GM12892 (cell line): Measurements from ENCODE around the gene APOL6. TPM values are rescaled to one million over a fixed set of nuclear protein-coding genes. Genes with fewer than 3 reads are reported as not detected.

Experiments used
- DNase-seq: peaks from one replicate; pipeline ENCODE4 v3.0.0; 2011; ENCODE audit not compliant: insufficient read length
- FAIRE-seq: peaks from 2 replicates; lab custom pipeline; 2011; peaks lifted over from hg19 to GRCh38; lab: Jason Lieb, UNC
- POLR2A ChIP-seq: IDR thresholded peaks from 2 replicates; pipeline ENCODE4 v1.6.1; 2011; ENCODE audit warnings: low read depth, low read length, control low read depth
- POLR2AphosphoS5 ChIP-seq: IDR thresholded peaks from 2 replicates; pipeline ENCODE4 v1.6.1; 2011; ENCODE audit warnings: low read depth, low read length, control low read depth
- TAF1 ChIP-seq: IDR thresholded peaks from 2 replicates; pipeline ENCODE4 v1.6.1; 2011; ENCODE audit warnings: low read depth, mild to moderate bottlenecking, control low read depth, low read length, borderline replicate concordance
- polyA plus RNA-seq: library from polyadenylated mRNA; unstranded; fragments of >200 nt; gene quantifications from one replicate; pipeline ENCODE4 v1.2.1, GENCODE V29; 2012; ENCODE audit warnings: missing spikeins, inconsistent platforms; ENCODE audit not compliant: missing spikeins

Gene APOL6, protein sequence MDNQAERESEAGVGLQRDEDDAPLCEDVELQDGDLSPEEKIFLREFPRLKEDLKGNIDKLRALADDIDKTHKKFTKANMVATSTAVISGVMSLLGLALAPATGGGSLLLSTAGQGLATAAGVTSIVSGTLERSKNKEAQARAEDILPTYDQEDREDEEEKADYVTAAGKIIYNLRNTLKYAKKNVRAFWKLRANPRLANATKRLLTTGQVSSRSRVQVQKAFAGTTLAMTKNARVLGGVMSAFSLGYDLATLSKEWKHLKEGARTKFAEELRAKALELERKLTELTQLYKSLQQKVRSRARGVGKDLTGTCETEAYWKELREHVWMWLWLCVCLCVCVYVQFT
- polyA plus RNA-seq, result 6.1 TPM

DNA sequence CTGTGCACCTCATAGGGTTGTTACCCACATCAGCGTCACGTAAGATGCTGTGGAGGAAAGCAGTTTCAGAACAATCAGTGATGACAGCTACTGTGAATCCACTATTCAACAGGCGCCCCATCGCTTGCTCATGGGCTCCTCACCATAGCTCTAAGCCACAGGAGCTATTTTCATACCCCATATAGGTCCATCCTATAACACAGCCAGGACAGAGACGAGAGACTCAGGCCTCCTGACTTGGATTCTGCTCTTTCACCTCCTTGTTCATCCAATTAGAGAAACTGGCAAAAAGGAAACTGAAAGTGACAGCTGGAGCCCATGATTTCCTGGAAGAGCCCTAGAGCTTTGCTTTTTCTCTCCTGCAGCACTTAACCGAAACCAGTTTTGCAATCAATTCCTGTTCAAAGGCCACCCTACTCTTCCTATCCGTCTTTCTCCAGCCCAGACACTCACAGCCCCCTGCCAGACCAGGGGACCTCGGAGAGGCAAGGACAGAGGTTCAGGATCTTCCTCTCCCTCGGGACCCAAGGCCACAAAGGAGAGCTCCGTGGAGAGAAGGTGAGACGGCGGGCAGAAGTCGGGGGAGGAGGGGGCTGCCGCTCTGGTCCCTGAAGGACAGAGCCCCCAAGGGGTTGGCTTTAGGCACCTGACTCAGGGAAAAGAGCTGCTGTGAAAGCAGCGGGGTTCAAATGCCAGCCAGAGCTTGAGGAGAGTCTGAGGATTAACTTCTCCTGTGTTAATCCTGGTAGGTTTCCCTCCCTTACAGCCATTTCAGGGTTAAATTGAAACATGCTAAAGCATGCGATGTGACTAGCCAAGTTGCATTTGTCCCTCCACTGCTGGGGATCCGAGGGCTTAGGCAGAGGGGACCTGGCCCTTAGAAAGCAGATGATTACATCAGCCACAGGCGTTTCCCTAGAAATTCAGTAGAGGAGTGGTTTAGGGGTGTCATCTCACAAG is at the start of gene APOL6:
Gene APOL6 (plus strand): TSS at position 381 of the 960 bp plus-strand sequence. CDS start 7,980 bp downstream, outside the sequence.
- no peak for DNase-seq
- peak; percentile 92 for FAIRE-seq
- TF ChIP-seq TAF1, result peak; percentile 21; the same call in 1 of the 2 replicates
- TF ChIP-seq POLR2A, result peak; percentile 65; the same call in 1 of the 2 replicates
- TF ChIP-seq POLR2AphosphoS5, result peak; percentile 22; the same call in 1 of the 2 replicates

GRCh38 chr22:35599364-35599763 is 48.9 kb upstream of the APOL6 start:
- TF ChIP-seq POLR2A (no peak), POLR2AphosphoS5 (no peak), TAF1 (no peak)
- FAIRE-seq, result no peak

DNA sequence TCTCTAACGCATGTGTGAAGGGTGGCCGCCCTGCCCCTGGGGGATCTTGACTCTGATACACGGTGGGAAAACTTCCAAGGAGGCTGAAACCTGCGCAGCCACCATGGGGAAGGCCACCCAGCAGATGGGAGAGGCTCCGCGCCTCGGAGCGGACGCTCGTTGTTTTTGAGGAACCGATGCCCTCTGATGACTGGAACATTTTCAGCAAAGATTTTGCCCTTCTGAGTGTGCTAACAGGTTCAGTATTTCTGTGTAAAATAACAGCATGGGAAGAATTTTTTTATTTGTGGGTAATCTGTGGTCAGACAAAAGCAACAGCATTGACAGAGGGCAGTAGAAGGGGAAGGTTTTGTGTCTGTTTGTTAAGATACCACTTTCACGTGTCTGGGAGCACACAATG is 47.8 kb upstream of the APOL6 start:
- no peak for FAIRE-seq
- TF ChIP-seq POLR2AphosphoS5 (no peak), TAF1 (no peak), POLR2A (no peak)
- no peak for DNase-seq

More at GRCh38 chr22:35599364-35599763, 48.9 kb upstream of the APOL6 start:
- DNase-seq, result no peak

DNA sequence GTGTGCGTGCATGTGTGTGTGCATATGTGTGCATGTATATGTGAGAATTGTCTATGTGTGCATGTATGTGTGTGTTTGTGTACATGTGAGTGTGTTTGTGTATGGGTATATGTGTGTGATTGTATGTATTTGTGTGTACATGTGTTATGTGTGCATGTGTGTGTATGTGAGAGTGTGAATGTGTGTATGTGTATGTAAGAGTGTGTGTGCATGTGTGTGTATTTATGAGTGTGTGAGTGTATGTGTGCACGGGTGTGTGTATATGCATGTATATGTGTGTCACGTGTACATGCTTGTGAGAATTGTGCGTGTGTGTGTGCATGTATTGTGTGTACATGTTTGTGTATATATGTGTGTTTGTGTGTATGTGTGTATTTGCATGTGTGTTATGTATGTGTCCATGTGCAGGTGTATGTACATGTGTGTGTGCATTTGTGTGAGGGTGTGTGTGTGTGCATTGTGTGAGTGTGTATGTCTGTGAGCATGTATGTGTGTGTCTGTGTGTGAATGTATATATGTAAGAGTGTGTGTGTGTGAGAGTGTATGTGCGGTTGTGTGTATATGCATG is 47.1 kb upstream of the APOL6 start:
- DNase-seq, result no peak
- no peak for FAIRE-seq
- no peak for TF ChIP-seq POLR2A
- TF ChIP-seq TAF1, result no peak
- no peak for TF ChIP-seq POLR2AphosphoS5

DNA sequence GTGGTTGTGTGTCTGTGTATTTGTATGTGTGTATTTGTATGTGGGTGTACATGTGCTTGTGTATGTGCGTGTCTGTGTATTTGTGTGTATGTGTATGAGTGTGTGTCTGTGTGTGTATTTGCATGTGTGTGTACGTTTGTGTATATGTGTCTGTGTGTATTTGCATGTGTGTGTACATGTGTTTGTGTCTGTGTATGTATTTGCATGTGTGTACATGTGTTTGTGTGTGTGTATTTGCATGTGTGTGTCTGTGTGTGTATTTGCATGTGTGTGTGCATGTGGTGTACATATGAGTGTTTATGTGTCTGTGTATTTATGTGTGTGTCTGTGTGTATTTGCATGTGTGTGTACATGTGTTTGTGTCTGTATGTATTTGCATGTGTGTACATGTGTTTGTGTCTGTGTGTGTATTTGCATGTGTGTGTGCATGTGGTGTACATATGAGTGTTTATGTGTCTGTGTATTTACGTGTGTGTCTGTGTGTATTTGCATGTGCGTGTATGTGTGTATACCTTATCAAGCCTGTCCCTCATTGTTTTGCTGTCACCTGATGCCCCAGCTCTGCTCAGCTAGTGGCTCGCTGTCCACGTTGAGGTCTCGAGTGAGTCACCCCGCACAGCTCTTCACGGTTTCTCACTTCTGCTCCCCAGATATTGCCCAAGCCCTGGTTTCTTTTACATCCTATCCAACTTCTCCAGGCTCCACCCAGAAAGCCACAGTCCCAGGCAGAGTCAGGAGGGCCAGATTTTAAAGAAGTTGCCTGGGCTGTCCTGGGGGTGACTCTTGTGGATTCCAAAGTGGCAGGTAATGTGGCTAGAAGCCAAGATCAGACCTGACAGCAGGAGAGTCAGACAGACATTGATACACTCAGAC is 46.3 kb upstream of the APOL6 start:
- TF ChIP-seq POLR2AphosphoS5, result no peak
- TF ChIP-seq TAF1, result no peak
- TF ChIP-seq POLR2A, result no peak
- DNase-seq, result no peak
- FAIRE-seq, result peak; percentile 33

GRCh38 chr22:35604621-35605368 is 43.5 kb upstream of the APOL6 start:
- DNase-seq (no peak), FAIRE-seq (no peak)
- no peak for TF ChIP-seq POLR2AphosphoS5
- no peak for TF ChIP-seq POLR2A
- no peak for TF ChIP-seq TAF1

DNA sequence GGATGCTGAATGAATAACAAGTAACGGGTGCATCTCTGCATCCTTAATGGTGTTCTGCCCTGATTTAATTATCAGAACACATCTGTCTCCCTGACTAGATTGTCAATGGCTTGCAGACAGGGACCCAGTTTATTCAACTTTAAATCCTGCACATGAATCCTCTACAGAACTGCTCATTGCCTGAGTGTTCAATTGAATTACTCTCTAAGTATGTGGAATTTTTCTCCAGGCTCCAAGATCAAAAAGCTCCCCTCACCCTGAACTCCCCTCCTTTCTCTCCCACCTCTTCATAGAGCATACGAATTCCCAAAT is 42.9 kb upstream of the APOL6 start:
- FAIRE-seq (no peak), DNase-seq (no peak)
- no peak for TF ChIP-seq POLR2A
- no peak for TF ChIP-seq POLR2AphosphoS5
- TF ChIP-seq TAF1, result no peak

GRCh38 chr22:35605851-35606481 is 42.3 kb upstream of the APOL6 start:
- DNase-seq (no peak), FAIRE-seq (no peak)
- TF ChIP-seq TAF1, result no peak
- TF ChIP-seq POLR2A, result no peak
- no peak for TF ChIP-seq POLR2AphosphoS5

DNA sequence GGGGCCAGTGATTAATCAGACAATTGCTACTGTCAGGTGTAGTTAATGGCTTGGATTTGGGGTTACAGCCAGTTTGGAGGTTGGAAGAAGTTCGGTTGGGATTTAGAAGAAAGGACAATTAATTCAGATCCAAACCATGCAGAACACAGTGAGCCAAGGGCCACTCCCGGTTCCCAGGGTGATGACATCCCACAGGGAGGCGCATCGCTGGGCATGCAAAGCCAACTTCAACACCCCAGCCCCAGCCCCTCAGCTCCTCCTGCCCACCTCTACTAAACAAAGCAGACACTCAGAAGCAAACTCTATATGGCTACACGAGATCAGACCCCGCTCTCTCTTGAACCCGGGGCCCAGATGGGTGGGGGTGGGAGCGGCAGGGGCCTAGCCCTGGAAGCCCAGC is 41.3 kb upstream of the APOL6 start:
- FAIRE-seq (no peak), DNase-seq (no peak)
- TF ChIP-seq POLR2AphosphoS5, result no peak
- no peak for TF ChIP-seq TAF1
- TF ChIP-seq POLR2A, result no peak
